NCI-H1092 (cell line): Measurements from ENCODE around the gene FILIP1.
A peak's percentile ranks its signal among the peaks of the same experiment; 100 is the strongest.

Experiments used
- DNase-seq: peaks from one replicate; lab custom pipeline; 2025; lab: John Stamatoyannopoulos, UW

Gene FILIP1

GRCh38 chr6:75493400-75494064 is at the start of gene FILIP1:
Gene FILIP1 (minus strand): TSS chr6:75493800. CDS start chr6:75414972, 78,828 bp downstream.
- DNase-seq: no peak

GRCh38 chr6:75543311-75543710 is 49.7 kb upstream of the FILIP1 start:
- DNase-seq: no peak

GRCh38 chr6:75539136-75539535 is 45.5 kb upstream of the FILIP1 start:
- DNase-seq: no peak

GRCh38 chr6:75532521-75532920 is 38.9 kb upstream of the FILIP1 start:
- no peak for DNase-seq

- no peak for DNase-seq
Measured at GRCh38 chr6:75531174-75531573, 37.6 kb upstream of the FILIP1 start.

GRCh38 chr6:75530696-75531095 is 37.1 kb upstream of the FILIP1 start:
- no peak for DNase-seq

- no peak for DNase-seq
Measured at GRCh38 chr6:75528423-75528822, 34.8 kb upstream of the FILIP1 start.

- DNase-seq: peak; percentile 38
Measured at GRCh38 chr6:75526502-75527127, 33.0 kb upstream of the FILIP1 start.

- DNase-seq: no peak
Measured at GRCh38 chr6:75525682-75526081, 32.1 kb upstream of the FILIP1 start.

GRCh38 chr6:75524322-75524972 is 30.8 kb upstream of the FILIP1 start:
- no peak for DNase-seq

GRCh38 chr6:75516757-75517156 is 23.2 kb upstream of the FILIP1 start:
- no peak for DNase-seq

GRCh38 chr6:75512591-75512990 is 19.0 kb upstream of the FILIP1 start:
- DNase-seq: no peak

GRCh38 chr6:75505424-75505823 is 11.8 kb upstream of the FILIP1 start:
- DNase-seq: no peak

- DNase-seq: no peak
Measured at GRCh38 chr6:75504465-75505222, 11.0 kb upstream of the FILIP1 start.

- no peak for DNase-seq
Measured at GRCh38 chr6:75503291-75503690, 9.7 kb upstream of the FILIP1 start.

GRCh38 chr6:75502884-75503283 is 9.3 kb upstream of the FILIP1 start:
- DNase-seq: no peak

GRCh38 chr6:75501756-75502155 is 8.2 kb upstream of the FILIP1 start:
- no peak for DNase-seq

GRCh38 chr6:75499640-75500039 is 6.0 kb upstream of the FILIP1 start:
- no peak for DNase-seq

- DNase-seq: no peak
Measured at GRCh38 chr6:75498862-75499261, 5.3 kb upstream of the FILIP1 start.

GRCh38 chr6:75497994-75498393 is 4.4 kb upstream of the FILIP1 start:
- no peak for DNase-seq

GRCh38 chr6:75495011-75495410 is 1.4 kb upstream of the FILIP1 start:
- DNase-seq: no peak

- no peak for DNase-seq
Measured at GRCh38 chr6:75494290-75494689, 690 bp upstream of the FILIP1 start.
